Measurements from ENCODE around the gene TBC1D5. TPM values are rescaled to one million over a fixed set of nuclear protein-coding genes. Genes with fewer than 3 reads are reported as not detected.

The TBC1D5 gene
- total and polyA plus RNA-seq, 2 of the 8 experiments (the other 6 are each of a cell fraction or from before 2014, with no cell fraction given): 11.0 to 22.9 TPM

DNA sequence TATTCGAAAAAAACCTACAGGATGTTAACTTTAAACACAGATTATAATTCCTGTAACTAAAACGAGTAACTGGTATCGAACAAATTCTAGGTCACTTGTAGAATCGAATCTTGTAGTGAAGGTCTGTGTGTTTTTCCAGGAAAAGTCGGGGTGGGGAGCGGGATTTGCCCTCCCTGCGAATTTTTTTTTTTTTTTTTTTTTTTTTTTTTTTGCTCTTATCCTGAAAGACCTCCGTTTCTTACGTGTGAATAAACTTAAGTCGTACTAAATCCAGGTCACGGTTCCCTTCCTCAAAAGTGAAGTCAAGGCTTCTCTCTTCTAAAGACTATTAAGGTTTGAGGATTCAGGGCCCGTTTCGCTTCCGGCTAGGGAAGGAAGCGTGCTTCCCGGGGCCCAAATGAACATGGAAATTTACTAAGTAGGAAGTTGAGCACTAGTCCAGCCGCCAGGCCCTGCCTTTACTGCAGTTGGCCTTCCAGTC, 770 bp downstream of the TBC1D5 start:
- peak overlapping the region; percentile 85 for H3K56ac ChIP-seq (replicated peaks; ENCODE audit: insufficient read length, low read depth, low read length)
- H3K4me3 ChIP-seq (ENCODE audit: extremely low read depth in 1 of 4, insufficient read depth in 2 of 4, low read depth in 3 of 4, low read length in 4 of 4): peak overlapping the region; percentile 57 to 90 (median 62)
- peak overlapping the region; percentile 94 for H3K27ac ChIP-seq (ENCODE audit: low read depth, low read length)
- H3K79me1 ChIP-seq (ENCODE audit: low read depth, low read length): no peaks in the 10 kb centered on the region; the same call in 1 of the 2 replicates
- H2AFZ ChIP-seq (ENCODE audit: low read length): peak overlapping the region; percentile 82
- no peaks in the 10 kb centered on the region for H4K20me1 ChIP-seq (replicated peaks in 1 of 2; ENCODE audit: control insufficient read depth in 1 of 2, insufficient read depth in 2 of 2, low read length in 2 of 2)
- H2BK120ac ChIP-seq (replicated peaks; ENCODE audit: low read depth, low read length): no peak overlapping the region
- ChIA-PET POLR2A (ENCODE audit: partially characterized antibody) (interaction anchor here (1.1 to 1.8 kb wide), 3 partner anchors 10 to 83 kb away, joined by 3 to 6 read pairs (median 4); no protein-coding TSS in a partner anchor), CTCF (ENCODE audit: partially characterized antibody) (no interaction called here)
- H4K5ac ChIP-seq (ENCODE audit: insufficient read length, low read depth, low read length): peak overlapping the region; percentile 97
- H4K8ac ChIP-seq (ENCODE audit: extremely low read depth, insufficient read depth, low read length): peak overlapping the region; percentile 94
- no peak overlapping the region for H3K23ac ChIP-seq (ENCODE audit: insufficient read length)
- H3K27me3 ChIP-seq (replicated peaks in 1 of 4; ENCODE audit: control insufficient read depth in 3 of 4, extremely low read depth in 1 of 4, insufficient read depth in 3 of 4, low read length in 3 of 4): no peaks in the 10 kb centered on the region
- H3K18ac ChIP-seq (ENCODE audit: extremely low read depth, low read length): peak overlapping the region; percentile 97
- FAIRE-seq: no peak
- H2BK12ac ChIP-seq (ENCODE audit: low read depth, low read length): peak overlapping the region; percentile 27; the same call in 1 of the 2 replicates
- WGBS, 2 experiments (ENCODE audit: extremely low coverage in 1 of 2, insufficient coverage in 1 of 2, insufficient read length in 1 of 2, insufficient replicate concordance in 2 of 2, low coverage in 1 of 2, low lambda C conversion rate in 2 of 2, missing lambda C conversion rate in 1 of 2): 13% methylated on average over 16 of the region's 17 CpGs; no CpG with 5 or more reads in 1 of the 2 experiments
- no peak overlapping the region for H3K4ac ChIP-seq (replicated peaks; ENCODE audit: insufficient read length, low read depth, low read length)
- peak overlapping the region; percentile 87 for H4K91ac ChIP-seq (replicated peaks; ENCODE audit: insufficient read length, low read length)
- peaks cover 3% of the 10 kb centered on the region for H3K23me2 ChIP-seq (ENCODE audit: low read depth, low read length)
- DNase-seq (ENCODE audit: low read depth in 1 of 2, low spot score in 2 of 2): no peak
- no peaks in the 10 kb centered on the region for H3K9me3 ChIP-seq (ENCODE audit: insufficient read depth in 2 of 2, low read depth in 1 of 2, low read length in 1 of 2)
- no peak overlapping the region for H2BK15ac ChIP-seq (ENCODE audit: low read length)
- peaks cover 2 to 8% (median 5%) of the 10 kb centered on the region in 4 experiments; a peak in 3 of 7 replicates for H3K4me1 ChIP-seq (replicated peaks in 1 of 4; ENCODE audit: control insufficient read depth in 3 of 4, insufficient read depth in 4 of 4, low read length in 3 of 4)
- peak overlapping the region; percentile 65 to 94 (median 90) for H3K9ac ChIP-seq (replicated peaks in 1 of 4; ENCODE audit: extremely low read depth in 1 of 4, low read depth in 3 of 4, low read length in 3 of 4)
- H2BK20ac ChIP-seq (ENCODE audit: low read length): no peak overlapping the region
- H3K4me2 ChIP-seq (ENCODE audit: insufficient read depth in 1 of 2, low read depth in 2 of 2, low read length in 2 of 2): peak overlapping the region; percentile 83 to 92
- no peak overlapping the region for H3K14ac ChIP-seq (ENCODE audit: insufficient read length)
- peaks cover 0 to 37% of the 10 kb centered on the region in 2 experiments; a peak in 2 of 4 replicates for H3K79me2 ChIP-seq (ENCODE audit: control insufficient read depth in 1 of 2, insufficient read depth in 2 of 2, low read length in 2 of 2)
- peak overlapping the region; percentile 97 for H2BK5ac ChIP-seq (ENCODE audit: low read depth, low read length)
- no peaks in the 10 kb centered on the region for H3K36me3 ChIP-seq (ENCODE audit: control insufficient read depth in 2 of 4, insufficient read depth in 4 of 4, low read length in 3 of 4)
- no peak overlapping the region for H2AK5ac ChIP-seq (ENCODE audit: low read depth, low read length)
- no peak for TF ChIP-seq GTF2F1 (IDR thresholded peaks at IDR 0.05; ENCODE audit: borderline replicate concordance, low read depth, low read length)
- no peak for TF ChIP-seq JUN (IDR thresholded peaks at IDR 0.05; ENCODE audit: low read depth, low read length)
